HEK293 (cell line): ENCODE results near the gene SOX12.

Experiments used
- GLIS1 ChIP-seq: fragments of 450-650 bp; formaldehyde crosslinking; IDR thresholded peaks from 2 replicates; pipeline ENCODE4 v1.5.1; 2016; ENCODE audit warnings: missing biosample characterization, missing genetic modification characterization
- GLIS2 ChIP-seq: fragments of 450-650 bp; formaldehyde crosslinking; IDR thresholded peaks from 2 replicates; pipeline ENCODE4 v1.5.1; 2016; ENCODE audit warnings: missing biosample characterization, missing genetic modification characterization
- TCF7L2 ChIP-seq: IDR thresholded peaks from 2 replicates; pipeline ENCODE4 v1.6.1; 2011; ENCODE audit warnings: low read depth, mild to moderate bottlenecking, inconsistent platforms, low read length, moderate library complexity, borderline replicate concordance
- ZBTB17 ChIP-seq: fragments of 450-650 bp; formaldehyde crosslinking; IDR thresholded peaks from 2 replicates; pipeline ENCODE4 v1.5.1; 2016; ENCODE audit warnings: missing biosample characterization, missing genetic modification characterization
- ZBTB8A ChIP-seq: fragments of 450-650 bp; formaldehyde crosslinking; IDR thresholded peaks from 2 replicates; pipeline ENCODE4 v1.5.1; 2016; ENCODE audit warnings: missing biosample characterization, missing genetic modification characterization
- ZEB2 ChIP-seq: fragments of 450-650 bp; formaldehyde crosslinking; IDR thresholded peaks from 2 replicates; pipeline ENCODE4 v1.5.1; 2016; ENCODE audit warnings: missing biosample characterization, missing genetic modification characterization
- ZFP69B ChIP-seq: fragments of 450-650 bp; formaldehyde crosslinking; IDR thresholded peaks from 2 replicates; pipeline ENCODE4 v1.5.1; 2016; ENCODE audit warnings: missing biosample characterization, missing genetic modification characterization
- ZIC2 ChIP-seq: fragments of 450-650 bp; formaldehyde crosslinking; IDR thresholded peaks from 2 replicates; pipeline ENCODE4 v1.5.1; 2016; ENCODE audit warnings: missing biosample characterization, missing genetic modification characterization
- ZNF114 ChIP-seq: fragments of 450-650 bp; formaldehyde crosslinking; IDR thresholded peaks from 2 replicates; pipeline ENCODE4 v1.5.0; 2017; ENCODE audit warnings: missing biosample characterization, missing genetic modification characterization
- ZNF133 ChIP-seq: fragments of 450-650 bp; formaldehyde crosslinking; IDR thresholded peaks from 2 replicates; pipeline ENCODE4 v1.5.1; 2016; ENCODE audit warnings: missing biosample characterization, missing genetic modification characterization
- ZNF138 ChIP-seq: fragments of 450-650 bp; formaldehyde crosslinking; IDR thresholded peaks from 2 replicates; pipeline ENCODE4 v1.5.1; 2016; ENCODE audit warnings: missing biosample characterization, missing genetic modification characterization, borderline replicate concordance
- ZNF174 ChIP-seq: fragments of 450-650 bp; formaldehyde crosslinking; IDR thresholded peaks from 2 replicates; pipeline ENCODE4 v1.5.0; 2017; ENCODE audit warnings: missing biosample characterization, mild to moderate bottlenecking, missing genetic modification characterization
- ZNF175 ChIP-seq: fragments of 450-650 bp; formaldehyde crosslinking; IDR thresholded peaks from 2 replicates; pipeline ENCODE4 v1.5.1; 2016; ENCODE audit warnings: missing biosample characterization, missing genetic modification characterization
- ZNF2 ChIP-seq: fragments of 450-650 bp; formaldehyde crosslinking; IDR thresholded peaks from 2 replicates; pipeline ENCODE4 v1.5.1; 2016; ENCODE audit warnings: missing biosample characterization, missing genetic modification characterization
- ZNF211 ChIP-seq: fragments of 450-650 bp; formaldehyde crosslinking; IDR thresholded peaks from 2 replicates; pipeline ENCODE4 v1.5.1; 2016; ENCODE audit warnings: low read depth, missing biosample characterization, missing genetic modification characterization
- ZNF239 ChIP-seq: fragments of 450-650 bp; formaldehyde crosslinking; IDR thresholded peaks from 2 replicates; pipeline ENCODE4 v1.5.1; 2016; ENCODE audit warnings: missing biosample characterization, missing genetic modification characterization
- ZNF324 ChIP-seq: fragments of 450-650 bp; formaldehyde crosslinking; IDR thresholded peaks from 2 replicates; pipeline ENCODE4 v1.5.1; 2016; ENCODE audit warnings: missing biosample characterization, missing genetic modification characterization
- ZNF404 ChIP-seq: fragments of 450-650 bp; formaldehyde crosslinking; IDR thresholded peaks from 2 replicates; pipeline ENCODE4 v1.5.1; 2017; ENCODE audit warnings: missing biosample characterization, missing genetic modification characterization
- ZNF416 ChIP-seq: fragments of 450-650 bp; formaldehyde crosslinking; IDR thresholded peaks from 2 replicates; pipeline ENCODE4 v1.5.1; 2016; ENCODE audit warnings: missing biosample characterization, missing genetic modification characterization
- ZNF501 ChIP-seq: fragments of 450-650 bp; formaldehyde crosslinking; IDR thresholded peaks from 2 replicates; pipeline ENCODE4 v1.5.1; 2016; ENCODE audit warnings: missing biosample characterization, missing genetic modification characterization
- ZNF518A ChIP-seq: fragments of 450-650 bp; formaldehyde crosslinking; conservative IDR thresholded peaks from 2 replicates; pipeline ENCODE4 v1.5.1; 2016; ENCODE audit warnings: low read depth, missing biosample characterization, missing genetic modification characterization
- ZNF580 ChIP-seq: fragments of 450-650 bp; formaldehyde crosslinking; IDR thresholded peaks from 2 replicates; pipeline ENCODE4 v1.5.1; 2016; ENCODE audit warnings: missing biosample characterization, missing genetic modification characterization
- ZNF626 ChIP-seq: fragments of 450-650 bp; sonication (Bioruptor Pico); formaldehyde crosslinking; IDR thresholded peaks from 2 replicates; pipeline ENCODE4 v1.5.1; 2018; ENCODE audit warnings: missing biosample characterization, missing genetic modification characterization, inconsistent platforms
- ZNF768 ChIP-seq: fragments of 450-650 bp; formaldehyde crosslinking; IDR thresholded peaks from 2 replicates; pipeline ENCODE4 v1.5.1; 2018; ENCODE audit warnings: missing biosample characterization, mild to moderate bottlenecking, missing genetic modification characterization
- ZNF791 ChIP-seq: fragments of 450-650 bp; formaldehyde crosslinking; IDR thresholded peaks from 2 replicates; pipeline ENCODE4 v1.5.1; 2016; ENCODE audit warnings: missing biosample characterization, missing genetic modification characterization
- ZSCAN18 ChIP-seq: fragments of 450-650 bp; formaldehyde crosslinking; IDR thresholded peaks from 2 replicates; pipeline ENCODE4 v1.5.1; 2016; ENCODE audit warnings: missing biosample characterization, missing genetic modification characterization
- ZSCAN30 ChIP-seq: fragments of 450-650 bp; IDR thresholded peaks from 2 replicates; pipeline ENCODE4 v1.5.1; 2018; ENCODE audit warnings: missing biosample characterization, mild to moderate bottlenecking, missing genetic modification characterization, moderate library complexity
- ZXDB ChIP-seq: fragments of 450-650 bp; formaldehyde crosslinking; IDR thresholded peaks from 2 replicates; pipeline ENCODE4 v1.5.1; 2016; ENCODE audit warnings: missing biosample characterization, missing genetic modification characterization
- TF ChIP-seq, protein P1 (sequence below): fragments of 450-650 bp; formaldehyde crosslinking; IDR thresholded peaks from 2 replicates; pipeline ENCODE4 v1.5.1; 2016; ENCODE audit warnings: missing biosample characterization, missing genetic modification characterization
- TF ChIP-seq, protein P2 (sequence below): fragments of 450-650 bp; formaldehyde crosslinking; IDR thresholded peaks from 2 replicates; pipeline ENCODE4 v1.5.1; 2016; ENCODE audit warnings: missing biosample characterization, missing genetic modification characterization

Gene SOX12

DNA sequence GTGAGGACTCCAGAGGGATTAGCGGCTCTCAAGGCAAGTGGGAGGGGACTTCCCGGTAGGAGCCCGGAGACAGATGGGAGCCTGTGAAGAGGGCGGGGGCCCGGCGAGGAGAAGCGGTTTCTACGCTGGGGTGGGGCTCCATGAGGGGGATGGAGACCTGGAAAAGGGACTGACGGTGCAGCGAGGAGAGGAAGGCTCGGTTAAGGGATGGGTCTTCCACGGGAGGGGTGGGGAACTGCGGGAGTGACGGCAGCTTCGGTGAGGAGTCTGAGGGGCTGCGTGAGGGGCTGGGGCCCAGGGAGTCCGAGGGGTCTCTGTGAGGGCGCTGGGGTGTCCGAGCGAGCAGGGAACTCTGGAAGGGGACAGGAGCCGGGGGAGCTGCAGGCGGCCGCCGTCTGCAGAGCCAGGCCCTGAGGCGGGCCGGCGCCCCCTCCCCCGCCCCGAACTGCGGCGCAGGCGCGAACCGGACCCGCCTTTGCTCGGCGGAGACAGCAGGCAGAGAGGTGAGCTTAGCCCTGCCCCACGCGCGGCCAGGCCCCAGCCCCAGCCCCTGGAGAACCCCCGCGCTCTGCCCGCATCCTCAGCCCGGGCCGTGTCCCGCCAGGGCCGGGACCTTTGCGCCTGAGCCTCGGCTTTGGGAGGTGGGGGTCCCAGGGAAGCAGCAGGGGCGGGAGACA is 21.4 kb downstream of the SOX12 start, which contains the start of gene NRSN2 (continued):
- TF ChIP-seq ZNF580 (tag by site-specific recombination) (no peak), ZXDB (tag by site-specific recombination) (peak; percentile 58; the same call in 1 of the 2 replicates), ZSCAN18 (tag by site-specific recombination) (no peak), ZIC2 (tag by site-specific recombination) (peak; percentile 43; the same call in 1 of the 2 replicates), TCF7L2 (no peak), ZNF501 (tag by site-specific recombination) (peak; percentile 87; the same call in 1 of the 2 replicates), ZEB2 (tag by site-specific recombination) (peak; percentile 53), ZNF518A (tag by site-specific recombination) (no peak), ZNF626 (tag by site-specific recombination) (no peak), ZNF133 (tag by site-specific recombination) (no peak), ZNF239 (tag by site-specific recombination) (no peak), ZNF791 (no peak), ZNF114 (tag by site-specific recombination) (no peak), ZFP69B (peak; percentile 35; the same call in 1 of the 2 replicates), ZNF324 (no peak), ZNF404 (tag by site-specific recombination) (no peak), ZNF175 (tag by site-specific recombination) (no peak), ZNF211 (tag by site-specific recombination) (no peak), ZBTB8A (tag by site-specific recombination) (peak; percentile 66), GLIS1 (tag by site-specific recombination) (peak; percentile 50), ZNF416 (tag by site-specific recombination) (no peak), ZNF768 (tag by site-specific recombination) (no peak), ZBTB17 (tag by site-specific recombination) (peak; percentile 90), ZNF2 (tag by site-specific recombination) (peak; percentile 31; the same call in 1 of the 2 replicates), ZNF174 (tag by site-specific recombination) (no peak), ZNF138 (tag by site-specific recombination) (no peak), GLIS2 (tag by site-specific recombination) (peak; percentile 93), ZSCAN30 (tag by site-specific recombination) (peak; percentile 63)
- TF ChIP-seq, protein P1, sequence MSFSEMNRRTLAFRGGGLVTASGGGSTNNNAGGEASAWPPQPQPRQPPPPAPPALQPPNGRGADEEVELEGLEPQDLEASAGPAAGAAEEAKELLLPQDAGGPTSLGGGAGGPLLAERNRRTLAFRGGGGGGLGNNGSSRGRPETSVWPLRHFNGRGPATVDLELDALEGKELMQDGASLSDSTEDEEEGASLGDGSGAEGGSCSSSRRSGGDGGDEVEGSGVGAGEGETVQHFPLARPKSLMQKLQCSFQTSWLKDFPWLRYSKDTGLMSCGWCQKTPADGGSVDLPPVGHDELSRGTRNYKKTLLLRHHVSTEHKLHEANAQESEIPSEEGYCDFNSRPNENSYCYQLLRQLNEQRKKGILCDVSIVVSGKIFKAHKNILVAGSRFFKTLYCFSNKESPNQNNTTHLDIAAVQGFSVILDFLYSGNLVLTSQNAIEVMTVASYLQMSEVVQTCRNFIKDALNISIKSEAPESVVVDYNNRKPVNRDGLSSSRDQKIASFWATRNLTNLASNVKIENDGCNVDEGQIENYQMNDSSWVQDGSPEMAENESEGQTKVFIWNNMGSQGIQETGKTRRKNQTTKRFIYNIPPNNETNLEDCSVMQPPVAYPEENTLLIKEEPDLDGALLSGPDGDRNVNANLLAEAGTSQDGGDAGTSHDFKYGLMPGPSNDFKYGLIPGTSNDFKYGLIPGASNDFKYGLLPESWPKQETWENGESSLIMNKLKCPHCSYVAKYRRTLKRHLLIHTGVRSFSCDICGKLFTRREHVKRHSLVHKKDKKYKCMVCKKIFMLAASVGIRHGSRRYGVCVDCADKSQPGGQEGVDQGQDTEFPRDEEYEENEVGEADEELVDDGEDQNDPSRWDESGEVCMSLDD (tag by site-specific recombination) = peak; percentile 38; the same call in 1 of the 2 replicates
- TF ChIP-seq, protein P2, sequence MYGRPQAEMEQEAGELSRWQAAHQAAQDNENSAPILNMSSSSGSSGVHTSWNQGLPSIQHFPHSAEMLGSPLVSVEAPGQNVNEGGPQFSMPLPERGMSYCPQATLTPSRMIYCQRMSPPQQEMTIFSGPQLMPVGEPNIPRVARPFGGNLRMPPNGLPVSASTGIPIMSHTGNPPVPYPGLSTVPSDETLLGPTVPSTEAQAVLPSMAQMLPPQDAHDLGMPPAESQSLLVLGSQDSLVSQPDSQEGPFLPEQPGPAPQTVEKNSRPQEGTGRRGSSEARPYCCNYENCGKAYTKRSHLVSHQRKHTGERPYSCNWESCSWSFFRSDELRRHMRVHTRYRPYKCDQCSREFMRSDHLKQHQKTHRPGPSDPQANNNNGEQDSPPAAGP (tag by site-specific recombination) = peak; percentile 73; the same call in 1 of the 2 replicates
